ENCODE measurements around the gene SLC35D3.
A peak's percentile ranks its signal among the peaks of the same experiment; 100 is the strongest.
"Not testable (repeated sequence)": the region's sequence is repeated elsewhere in the genome, so short reads cannot be mapped to it uniquely, and the experiment has no call there.

SLC35D3 gene

DNA sequence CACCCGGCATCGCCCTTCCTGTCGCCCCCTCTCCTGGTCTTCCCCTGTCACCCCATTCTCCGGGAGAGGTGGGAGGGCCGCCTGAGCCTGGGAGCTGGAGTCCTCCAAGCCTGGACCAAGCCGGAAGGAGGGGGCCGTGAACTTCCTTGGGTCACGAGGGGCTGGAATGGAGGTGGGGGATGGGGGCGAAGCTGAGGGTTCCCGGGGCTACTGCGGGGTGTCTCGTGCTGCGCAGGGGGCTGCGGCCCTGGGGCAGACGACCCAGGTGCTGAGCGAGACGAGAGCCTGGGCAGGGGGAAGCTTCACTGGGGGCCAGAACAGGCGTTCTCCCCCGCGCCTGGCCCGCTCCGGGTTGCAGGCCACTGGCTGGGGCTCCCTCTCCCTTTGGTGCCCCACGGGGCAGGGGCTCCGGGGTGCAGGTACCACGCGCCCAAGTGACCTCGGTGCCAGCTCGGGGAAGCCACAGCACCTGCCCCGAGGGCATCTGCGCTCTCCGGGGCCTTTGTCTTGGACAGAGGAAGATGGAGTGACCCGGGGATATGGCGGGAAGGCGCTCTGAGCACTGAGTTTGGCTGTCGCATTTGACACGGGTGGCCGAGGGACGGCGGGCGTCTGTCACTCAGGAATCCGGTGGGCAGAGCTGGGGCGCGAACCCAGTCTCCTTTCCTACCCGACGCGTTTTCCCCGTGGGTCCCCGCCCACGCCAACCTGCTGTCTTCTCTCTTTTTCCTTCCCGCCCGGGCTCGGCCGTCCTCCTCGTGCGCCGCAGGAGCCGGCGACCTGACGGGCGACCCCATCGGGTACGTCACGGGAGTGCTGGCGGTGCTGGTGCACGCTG lies 1.2 kb downstream of the SLC35D3 start:
- no peak for DNase-seq (ENCODE audit: low spot score)

DNA sequence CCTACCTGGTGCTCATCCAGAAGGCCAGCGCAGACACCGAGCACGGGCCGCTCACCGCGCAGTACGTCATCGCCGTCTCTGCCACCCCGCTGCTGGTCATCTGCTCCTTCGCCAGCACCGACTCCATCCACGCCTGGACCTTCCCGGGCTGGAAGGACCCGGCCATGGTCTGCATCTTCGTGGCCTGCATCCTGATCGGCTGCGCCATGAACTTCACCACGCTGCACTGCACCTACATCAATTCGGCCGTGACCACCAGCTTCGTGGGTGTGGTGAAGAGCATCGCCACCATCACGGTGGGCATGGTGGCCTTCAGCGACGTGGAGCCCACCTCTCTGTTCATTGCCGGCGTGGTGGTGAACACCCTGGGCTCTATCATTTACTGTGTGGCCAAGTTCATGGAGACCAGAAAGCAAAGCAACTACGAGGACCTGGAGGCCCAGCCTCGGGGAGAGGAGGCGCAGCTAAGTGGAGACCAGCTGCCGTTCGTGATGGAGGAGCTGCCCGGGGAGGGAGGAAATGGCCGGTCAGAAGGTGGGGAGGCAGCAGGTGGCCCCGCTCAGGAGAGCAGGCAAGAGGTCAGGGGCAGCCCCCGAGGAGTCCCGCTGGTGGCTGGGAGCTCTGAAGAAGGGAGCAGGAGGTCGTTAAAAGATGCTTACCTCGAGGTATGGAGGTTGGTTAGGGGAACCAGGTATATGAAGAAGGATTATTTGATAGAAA lies 2.0 kb downstream of the SLC35D3 start:
- DNase-seq (ENCODE audit: low spot score): no peak

DNA sequence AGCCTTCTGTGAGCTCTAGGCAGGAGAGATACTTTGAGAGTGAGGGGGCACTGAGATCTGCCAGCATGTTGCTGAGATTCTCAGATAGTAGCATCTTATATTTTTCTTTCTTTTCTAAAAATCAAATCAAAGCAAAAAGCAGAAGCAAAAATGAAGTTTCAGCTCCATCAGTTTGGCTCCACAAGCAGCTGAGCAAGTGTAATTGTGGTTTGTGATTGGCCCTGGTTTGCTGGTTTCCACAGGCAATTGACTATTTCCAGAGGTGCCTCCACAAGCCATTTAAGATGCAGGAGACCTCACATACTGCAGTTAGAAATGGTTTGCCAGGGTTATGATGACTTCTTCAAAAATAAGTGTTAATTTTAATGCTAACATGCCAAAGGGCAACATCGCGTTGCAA lies 4.3 kb downstream of the SLC35D3 start:
- no peak for DNase-seq (ENCODE audit: low spot score)

DNA sequence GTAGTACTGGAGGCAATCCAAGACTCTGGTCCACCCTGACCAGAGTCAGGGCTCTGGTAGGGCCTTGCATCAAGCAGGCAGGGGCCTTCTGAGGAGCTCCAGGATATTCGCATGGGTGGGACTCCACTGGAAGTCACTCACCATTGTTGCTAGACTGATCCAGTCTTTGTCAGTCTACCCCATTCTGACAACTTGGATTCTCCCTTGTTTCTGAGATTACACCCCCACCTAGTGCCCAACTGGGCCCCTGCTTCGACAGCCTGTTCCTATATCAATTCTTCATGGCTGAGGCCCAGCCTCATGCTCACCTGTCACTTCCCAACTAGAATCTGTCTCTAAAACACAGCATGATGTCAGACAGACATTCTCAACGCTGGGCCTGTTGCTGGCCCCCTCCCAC lies 5.2 kb downstream of the SLC35D3 start:
- peak; percentile 17 for DNase-seq (ENCODE audit: low spot score)

DNA sequence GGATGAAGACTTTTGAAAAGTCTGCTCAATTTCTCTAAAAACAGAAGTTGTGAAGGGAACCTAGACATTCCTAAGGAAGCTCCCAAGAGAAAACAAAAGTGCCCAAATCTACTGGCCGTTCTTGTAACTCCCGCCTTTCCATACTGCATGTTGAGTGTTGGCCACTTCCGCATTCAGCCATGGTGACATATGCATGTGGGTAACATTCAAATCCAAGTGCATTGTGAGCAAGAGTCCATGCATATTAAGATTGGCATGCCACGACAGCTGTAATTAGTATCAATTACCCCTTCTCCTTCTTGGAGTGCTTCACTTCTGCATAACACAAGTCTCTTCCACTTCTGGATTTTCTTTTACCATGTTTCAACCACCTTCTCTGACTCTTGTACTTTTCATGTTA lies 8.4 kb downstream of the SLC35D3 start:
- DNase-seq (ENCODE audit: low spot score): no peak

DNA sequence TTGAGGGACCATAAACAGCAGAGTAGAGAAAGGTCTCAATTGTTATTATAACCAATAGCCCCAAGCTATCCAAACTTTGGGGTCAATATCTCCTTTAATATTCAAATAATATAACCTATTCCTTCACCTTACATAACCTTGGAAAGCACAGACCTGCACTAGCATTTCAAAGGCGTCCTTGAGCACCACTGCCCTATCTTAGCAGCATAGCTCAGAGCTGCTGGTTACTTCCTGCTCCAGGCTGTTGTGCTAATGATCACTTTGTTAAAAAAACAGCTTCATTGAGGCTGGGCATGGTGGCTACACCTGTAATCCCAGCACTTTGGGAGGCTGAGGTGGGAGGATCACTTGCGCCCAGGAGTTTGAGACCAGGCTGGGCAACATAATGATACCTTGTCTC lies 10.5 kb downstream of the SLC35D3 start:
- no peak for DNase-seq (ENCODE audit: low spot score)

DNA sequence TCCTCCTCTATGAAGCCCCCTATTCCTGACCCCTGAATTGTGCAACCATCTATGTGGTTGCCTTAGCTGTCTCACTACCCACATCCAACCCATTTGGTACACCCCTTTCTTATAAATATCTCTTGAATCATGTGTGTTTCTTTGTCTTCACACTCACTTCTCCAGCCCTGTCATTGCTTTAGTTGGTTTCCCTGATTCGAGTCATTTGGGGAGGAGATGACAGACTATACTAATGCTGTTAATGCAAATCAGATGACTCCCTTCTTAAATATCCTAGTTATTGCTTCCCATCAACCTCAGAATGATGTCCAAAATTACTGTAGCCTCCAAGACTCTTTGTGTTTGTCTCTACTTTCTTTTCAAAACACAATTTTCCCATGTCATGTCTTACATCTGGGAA lies 23.0 kb downstream of the SLC35D3 start:
- DNase-seq (ENCODE audit: low spot score): no peak

DNA sequence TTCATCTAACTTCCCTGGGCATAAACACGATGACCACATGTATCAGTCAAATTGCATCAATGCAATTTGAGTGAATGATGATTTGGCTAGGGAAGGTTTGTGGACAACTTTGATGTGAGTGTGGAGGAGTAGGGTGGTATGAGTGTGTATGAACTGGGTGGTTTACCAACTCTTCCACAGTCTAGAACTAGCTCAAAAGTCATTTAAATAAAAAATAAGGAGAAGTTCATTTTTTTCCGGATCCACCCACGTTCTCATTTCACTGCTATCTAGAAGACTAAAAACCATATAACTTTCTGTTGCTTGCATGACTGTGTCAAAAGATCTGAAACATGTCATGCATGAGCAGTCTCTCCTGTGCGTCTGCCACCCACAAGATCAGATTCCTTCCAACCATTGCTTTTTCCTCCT lies 23.6 kb downstream of the SLC35D3 start:
- DNase-seq (ENCODE audit: low spot score): no peak

DNA sequence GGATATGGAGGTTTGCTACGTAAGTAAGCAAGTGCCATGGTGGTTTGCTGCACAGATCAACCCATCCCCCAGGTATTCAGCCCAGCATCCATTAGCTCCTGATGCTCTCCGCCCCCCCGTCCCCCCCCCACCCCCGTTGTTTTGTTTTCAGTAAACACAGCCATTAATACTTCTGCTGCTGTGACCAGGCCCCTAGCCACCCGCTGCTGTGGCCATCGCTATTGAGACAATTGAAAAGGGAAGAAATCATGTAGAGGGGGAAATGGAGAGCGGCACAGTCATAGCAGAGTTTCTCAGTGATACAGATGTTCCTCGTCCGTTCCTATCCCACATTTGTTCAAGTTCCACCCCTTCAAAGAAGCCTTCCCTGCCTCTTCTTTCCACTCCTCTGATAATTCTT lies 24.9 kb downstream of the SLC35D3 start:
- no peak for DNase-seq (ENCODE audit: low spot score)

DNA sequence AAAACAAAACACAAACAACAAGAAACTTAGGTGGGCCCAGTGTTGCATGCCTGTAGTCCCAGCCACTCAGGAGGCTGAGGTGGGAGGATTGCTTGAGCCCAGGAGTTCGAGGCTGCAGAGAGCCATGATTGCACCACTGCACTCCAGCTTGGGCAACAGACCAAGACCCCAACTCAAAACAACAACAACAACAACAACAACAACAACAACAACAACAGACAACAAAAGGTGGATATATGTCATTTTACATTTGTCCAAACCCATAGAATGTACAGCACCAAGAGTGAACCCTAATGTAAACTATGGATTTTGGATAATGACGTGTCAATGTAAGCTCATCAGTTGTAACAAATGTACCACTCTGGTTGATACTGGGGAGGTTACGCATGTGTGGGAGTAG lies 27.9 kb downstream of the SLC35D3 start:
- not testable (repeated sequence) for DNase-seq (ENCODE audit: low spot score)

DNA sequence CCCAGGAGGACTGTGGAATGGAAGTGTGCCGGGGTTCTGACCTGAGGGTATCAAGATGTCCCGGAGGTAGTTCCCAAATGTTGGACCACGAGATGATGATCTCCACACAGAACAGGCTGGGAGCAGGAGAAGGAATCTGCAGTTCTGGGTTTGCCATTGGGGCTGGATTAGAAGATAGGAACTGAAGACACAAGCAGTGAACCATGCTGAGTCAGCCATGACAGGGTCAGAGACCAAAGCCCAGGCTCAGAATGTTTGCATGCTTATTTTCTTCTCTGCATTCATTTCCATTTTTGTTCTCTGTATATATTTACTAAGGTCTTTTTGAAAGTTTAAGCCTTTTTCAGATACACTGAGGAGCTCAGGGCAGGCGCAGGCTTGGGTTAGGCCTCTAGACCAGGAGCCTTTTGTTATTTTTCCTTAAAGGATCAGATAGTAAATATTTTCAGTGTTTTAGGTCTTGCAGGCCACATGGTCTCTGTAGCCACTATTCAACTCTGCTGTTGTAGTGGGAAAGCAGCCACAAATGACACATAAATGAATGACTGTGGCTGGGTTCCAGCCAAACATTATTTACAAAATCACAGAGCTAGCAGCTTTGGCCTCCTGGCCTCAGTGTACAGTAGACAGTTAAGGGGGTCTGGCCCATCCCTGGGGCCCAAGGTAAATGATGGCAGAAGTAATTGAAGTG lies 28.5 kb downstream of the SLC35D3 start:
- no peak for DNase-seq (ENCODE audit: low spot score)

DNA sequence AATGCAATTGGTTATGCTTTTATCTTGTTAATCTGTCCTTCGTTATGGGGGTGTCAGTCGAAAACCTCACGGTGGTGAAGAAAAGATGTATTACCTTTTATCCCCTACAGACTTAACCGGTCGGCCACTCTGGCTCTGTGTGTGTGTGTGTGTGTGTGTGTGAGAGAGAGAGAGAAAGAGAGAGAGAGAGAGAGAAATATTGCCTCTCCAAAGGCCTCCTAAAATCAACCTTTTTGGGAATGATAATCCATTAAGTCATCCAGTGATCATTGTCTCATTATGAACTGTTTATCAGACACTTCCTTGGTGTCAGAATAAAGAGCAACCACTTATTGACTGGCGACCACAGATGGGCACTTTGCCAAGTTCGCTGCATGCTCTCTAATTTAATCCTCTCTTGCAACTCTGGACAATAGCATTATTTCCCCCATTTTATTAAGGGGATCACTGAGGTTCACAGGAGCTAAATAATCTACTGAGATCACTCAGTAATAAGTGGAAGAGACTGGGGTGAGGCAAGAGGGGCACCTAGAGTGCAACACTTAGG lies 30.7 kb downstream of the SLC35D3 start:
- no peak for DNase-seq (ENCODE audit: low spot score)

DNA sequence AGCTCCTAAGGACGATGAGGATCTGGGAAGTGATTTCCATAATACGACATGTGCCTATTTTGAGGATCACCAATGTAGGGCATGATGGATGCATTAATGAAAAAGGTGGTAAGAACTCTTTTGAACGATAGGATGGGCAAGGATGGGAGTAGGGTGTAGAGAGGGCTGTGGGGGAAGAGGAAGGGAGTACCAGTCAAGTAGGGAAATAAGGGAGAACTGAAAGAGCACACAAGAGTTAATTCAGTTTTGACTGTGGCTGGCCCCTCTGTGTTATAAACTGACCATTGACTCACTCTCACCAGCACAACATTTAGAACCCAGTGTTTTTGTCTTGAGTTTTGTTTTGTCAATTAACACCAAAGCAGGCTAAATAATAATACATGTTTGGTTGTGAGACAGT lies 33.0 kb downstream of the SLC35D3 start:
- DNase-seq (ENCODE audit: low spot score): no peak

DNA sequence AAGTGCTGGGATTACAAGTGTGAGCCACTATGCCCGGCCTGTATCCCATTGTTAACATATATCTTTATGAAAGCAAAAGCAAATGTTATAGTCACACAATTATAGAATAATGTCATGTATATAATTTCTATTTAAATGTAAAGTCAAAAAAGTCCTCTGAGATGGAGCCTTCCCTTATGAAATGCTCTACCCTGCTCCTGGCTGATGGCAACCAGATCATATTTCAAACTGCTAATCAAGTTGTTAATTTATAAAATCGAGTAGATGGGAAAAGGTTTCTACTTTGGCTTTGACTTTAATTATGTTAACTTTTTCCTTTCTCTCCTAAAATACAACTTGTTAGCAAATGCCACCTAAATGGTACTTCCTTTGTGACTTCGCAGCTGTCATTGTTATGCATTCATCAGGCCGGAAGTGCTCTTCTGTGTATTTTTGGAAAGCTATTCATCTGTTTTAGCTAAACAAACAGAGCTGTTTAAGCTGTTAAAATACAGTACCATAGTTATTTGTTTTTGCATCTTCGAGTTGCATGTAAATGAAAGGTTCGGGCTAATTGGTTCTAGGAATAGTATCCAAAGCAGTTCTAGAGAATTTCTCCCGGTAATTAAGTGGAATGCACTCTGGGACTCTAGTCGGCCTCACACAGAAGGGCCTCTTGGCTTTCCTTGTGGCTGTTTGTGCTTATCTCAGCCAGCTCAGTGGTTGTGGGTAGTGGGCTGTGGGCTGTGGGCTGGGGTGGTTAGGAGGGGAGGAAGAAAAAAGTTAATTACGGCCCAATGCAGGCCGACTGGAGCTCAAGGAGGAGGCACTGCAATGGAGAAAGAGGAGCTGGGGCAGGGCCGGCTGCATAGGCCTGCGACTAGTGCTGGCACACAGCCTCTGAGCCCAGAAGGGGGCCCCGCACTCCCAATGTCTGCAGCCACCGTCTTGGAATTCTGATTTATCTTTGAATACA lies 34.8 kb downstream of the SLC35D3 start:
- peak; percentile 31 for DNase-seq (ENCODE audit: low spot score)

DNA sequence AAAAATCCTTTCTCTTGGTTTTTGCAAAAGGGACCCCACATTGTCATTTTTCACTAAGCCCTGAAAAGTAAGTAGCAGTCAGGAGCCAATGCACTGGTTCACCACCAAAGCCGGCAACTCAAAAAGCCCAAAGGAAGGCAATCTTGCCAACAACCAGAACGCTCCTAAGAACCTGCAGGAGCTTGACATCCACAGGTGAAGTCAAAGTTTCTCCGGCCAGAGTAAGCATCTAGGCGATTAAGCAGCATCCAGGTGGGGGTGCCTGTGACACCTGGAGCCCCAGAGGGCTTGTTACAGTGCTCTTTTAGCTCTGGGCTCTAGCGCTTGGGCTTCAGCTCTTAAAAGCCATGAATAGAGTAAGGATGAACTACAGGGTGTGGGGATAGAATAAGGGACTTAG lies 36.1 kb downstream of the SLC35D3 start:
- DNase-seq (ENCODE audit: low spot score): no peak

DNA sequence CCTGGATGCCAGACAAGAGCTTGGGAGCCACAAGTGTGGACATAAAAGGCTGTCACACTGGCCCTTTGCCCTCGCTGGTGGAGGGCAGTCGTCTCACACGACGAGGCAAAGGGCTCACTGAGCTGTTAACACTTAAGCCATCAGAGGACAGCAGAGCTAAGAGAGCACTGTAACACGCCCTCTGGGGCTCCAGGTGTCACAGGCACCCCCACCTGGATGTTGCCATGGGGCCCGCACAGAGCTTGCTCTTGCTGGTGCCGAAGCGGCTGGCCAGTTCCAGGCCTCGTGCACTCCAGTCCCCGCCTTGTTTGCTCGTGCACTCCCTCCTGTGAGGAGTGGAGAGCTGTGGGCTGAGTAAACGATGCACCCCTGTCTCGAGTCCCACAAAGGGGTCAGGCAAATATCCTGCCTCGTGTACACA lies 37.4 kb downstream of the SLC35D3 start:
- no peak for DNase-seq (ENCODE audit: low spot score)

DNA sequence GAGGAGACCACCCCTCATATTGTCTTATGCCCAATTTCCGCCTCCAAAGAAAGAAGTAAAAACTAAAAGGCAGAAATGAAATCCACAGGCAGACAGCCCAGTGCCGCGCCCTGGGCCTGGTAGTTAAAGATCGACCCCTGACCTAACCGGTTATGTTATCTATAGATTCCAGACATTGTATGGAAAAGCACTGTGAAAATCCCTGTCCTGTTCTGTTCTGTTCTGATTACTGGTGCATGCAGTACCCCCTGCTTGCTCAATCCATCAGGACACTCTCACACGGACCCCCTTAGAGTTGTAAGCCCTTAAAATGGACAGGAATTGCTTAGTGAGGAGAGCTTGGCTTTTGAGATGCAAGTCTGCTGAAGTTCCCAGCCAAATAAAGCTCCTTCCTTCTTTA lies 37.8 kb downstream of the SLC35D3 start:
- not testable (repeated sequence) for DNase-seq (ENCODE audit: low spot score)

DNA sequence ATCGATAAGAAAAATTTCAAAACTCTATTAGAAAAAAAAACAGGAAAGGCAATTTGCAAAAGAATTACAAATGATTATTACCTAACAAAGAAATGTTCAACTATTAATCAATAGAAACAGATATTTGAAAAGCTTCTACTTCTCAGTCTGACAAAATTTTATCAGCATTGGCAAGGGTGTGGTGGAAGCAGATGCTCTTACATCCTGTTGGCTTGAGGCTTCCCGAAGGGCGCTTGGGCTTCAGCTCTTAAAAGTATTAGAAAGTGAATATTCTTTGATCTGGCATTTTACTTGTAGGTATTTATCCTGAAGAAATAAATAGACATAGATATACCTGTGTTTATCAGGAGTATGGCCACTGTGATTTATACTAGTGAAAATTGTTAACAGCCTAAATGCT lies 38.7 kb downstream of the SLC35D3 start:
- no peak for DNase-seq (ENCODE audit: low spot score)

DNA sequence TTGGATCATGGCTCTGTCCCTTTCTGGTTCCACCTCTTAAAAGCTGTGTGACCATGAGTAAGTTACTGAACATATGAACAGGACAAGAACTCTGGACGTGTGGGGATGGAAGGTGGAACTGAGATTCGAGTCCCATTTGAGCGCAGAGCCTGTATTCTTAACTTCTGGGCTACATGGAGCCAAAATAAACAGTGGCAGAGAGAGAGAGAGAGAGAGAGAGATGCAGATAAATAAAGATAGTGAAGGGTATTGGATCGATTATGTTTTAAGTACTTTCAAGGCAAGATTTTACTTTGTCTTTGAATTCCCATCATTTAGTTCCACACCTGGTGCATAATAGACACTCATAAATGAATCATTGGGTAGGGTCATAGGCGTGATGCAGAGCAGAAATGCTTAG lies 39.7 kb downstream of the SLC35D3 start:
- no peak for DNase-seq (ENCODE audit: low spot score)

DNA sequence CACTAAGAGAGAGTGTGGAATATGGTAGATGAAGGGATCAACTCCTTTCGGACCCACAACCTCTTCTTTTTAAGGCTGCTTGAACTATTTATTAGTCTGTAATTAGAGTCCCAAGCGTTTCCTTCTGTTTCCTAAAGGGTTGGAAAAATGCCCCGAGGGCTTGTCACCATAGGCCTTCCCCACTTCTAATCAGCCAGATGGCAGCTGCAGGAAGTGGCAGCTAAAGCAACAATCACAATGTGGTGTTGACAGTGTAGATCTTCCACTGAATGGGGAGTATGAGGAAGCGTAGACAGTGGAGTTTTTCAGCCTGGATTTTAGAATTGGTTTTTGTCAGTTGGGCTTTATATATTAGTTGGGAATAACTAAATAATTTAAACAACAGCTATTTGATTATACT lies 40.6 kb downstream of the SLC35D3 start:
- no peak for DNase-seq (ENCODE audit: low spot score)

DNA sequence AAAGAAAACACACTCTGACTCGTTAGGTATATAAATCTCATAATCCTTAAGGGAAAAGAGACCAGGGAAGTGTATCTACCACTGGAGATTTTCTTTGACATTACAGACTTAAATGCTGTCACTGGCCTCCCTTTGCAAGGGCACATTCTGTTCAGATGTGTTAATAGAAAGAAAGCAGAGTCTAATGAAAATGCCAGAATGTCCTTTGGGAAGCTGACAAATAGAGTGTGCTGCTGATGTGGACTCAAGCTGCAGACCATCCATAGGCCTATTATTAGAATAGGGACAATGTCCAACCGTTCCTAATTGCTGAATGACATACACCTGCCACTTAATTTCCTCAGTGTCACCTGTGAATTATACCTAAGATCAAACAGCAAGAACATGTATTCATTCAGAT lies 41.2 kb downstream of the SLC35D3 start:
- no peak for DNase-seq (ENCODE audit: low spot score)

DNA sequence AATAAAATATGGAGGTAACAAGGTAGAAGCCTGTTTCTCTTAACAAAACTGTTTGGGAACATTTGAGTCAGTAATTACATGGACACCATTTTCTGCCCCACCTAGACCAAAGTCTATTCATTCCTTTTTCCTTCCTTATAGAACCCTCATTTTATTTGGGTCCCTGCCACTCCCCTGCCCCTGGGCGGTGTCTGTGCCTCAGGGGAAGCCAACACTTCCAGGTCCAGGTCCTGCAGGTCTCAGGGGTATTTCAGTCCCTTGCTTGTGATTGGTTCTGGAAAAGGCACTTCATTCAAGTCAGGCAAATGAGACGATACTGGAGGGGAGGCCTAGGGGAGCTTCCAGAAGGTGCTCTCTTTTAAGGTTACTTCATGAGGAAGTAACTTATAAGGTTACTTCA lies 42.3 kb downstream of the SLC35D3 start:
- DNase-seq (ENCODE audit: low spot score): no peak
